ENCODE data around the gene NLK. TPM values are rescaled to one million over a fixed set of nuclear protein-coding genes. Genes with fewer than 3 reads are reported as not detected.

NLK gene
- total RNA-seq, 4 donors from 2014 or later = 6.2 to 40.5 (median 29.9) TPM

GRCh38 chr17:28018439-28019070, 23.9 kb upstream of the NLK start:
- Histone ChIP-seq H3K27me3 (no peaks in the 10 kb centered on the region), H3K4me1 (no peaks in the 10 kb centered on the region), H3K4me3 (no peak overlapping the region), H3K27ac (no peak overlapping the region), H3K36me3 (no peaks in the 10 kb centered on the region), H3K9me3 (no peaks in the 10 kb centered on the region)
- 43 to 83% methylated on average over 1 to 4 of the region's 4 CpGs for WGBS, 2 donors (ENCODE audit: low coverage in 1 of 2)
- TF ChIP-seq EP300 (IDR thresholded peaks at IDR 0.05; ENCODE audit: low read depth) = no peak
- no peak for TF ChIP-seq POLR2AphosphoS5 (IDR thresholded peaks at IDR 0.05)
- TF ChIP-seq, protein P1, sequence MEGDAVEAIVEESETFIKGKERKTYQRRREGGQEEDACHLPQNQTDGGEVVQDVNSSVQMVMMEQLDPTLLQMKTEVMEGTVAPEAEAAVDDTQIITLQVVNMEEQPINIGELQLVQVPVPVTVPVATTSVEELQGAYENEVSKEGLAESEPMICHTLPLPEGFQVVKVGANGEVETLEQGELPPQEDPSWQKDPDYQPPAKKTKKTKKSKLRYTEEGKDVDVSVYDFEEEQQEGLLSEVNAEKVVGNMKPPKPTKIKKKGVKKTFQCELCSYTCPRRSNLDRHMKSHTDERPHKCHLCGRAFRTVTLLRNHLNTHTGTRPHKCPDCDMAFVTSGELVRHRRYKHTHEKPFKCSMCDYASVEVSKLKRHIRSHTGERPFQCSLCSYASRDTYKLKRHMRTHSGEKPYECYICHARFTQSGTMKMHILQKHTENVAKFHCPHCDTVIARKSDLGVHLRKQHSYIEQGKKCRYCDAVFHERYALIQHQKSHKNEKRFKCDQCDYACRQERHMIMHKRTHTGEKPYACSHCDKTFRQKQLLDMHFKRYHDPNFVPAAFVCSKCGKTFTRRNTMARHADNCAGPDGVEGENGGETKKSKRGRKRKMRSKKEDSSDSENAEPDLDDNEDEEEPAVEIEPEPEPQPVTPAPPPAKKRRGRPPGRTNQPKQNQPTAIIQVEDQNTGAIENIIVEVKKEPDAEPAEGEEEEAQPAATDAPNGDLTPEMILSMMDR (IDR thresholded peaks at IDR 0.05) = no peak
- no peak for TF ChIP-seq POLR2A (IDR thresholded peaks at IDR 0.05)
- intact Hi-C loops (cut with DNase I; ENCODE audit: low total_unique reads) = no loop called here
- in situ Hi-C loops (cut with MboI; ENCODE audit: low pct_ligation_motif_present in 1 of 4, low pct_unique_long_range_greater_than_20kb in 1 of 4, low sequenced_read_pairs in 3 of 4) = no loop called here
- no peak for DNase-seq

DNA sequence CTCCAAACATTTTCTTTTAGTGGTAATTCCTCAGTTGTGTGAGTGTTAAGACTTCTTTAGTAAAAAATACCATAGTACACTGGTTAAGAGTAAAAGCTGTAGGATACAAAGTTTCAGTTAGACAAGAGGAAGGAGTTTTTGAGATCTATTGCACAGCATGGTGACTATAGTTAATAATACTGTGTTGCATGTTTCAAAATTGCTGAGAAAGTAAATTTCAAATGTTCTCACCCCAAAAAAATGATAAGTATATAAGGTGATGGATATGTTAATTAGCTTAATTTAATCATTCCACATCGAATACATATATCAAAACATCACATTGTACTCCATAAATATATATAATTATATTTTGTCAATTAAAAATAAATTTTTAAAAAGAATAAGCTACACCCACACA, 22.0 kb upstream of the NLK start:
- no peaks in the 10 kb centered on the region for H3K9me3 ChIP-seq
- no peaks in the 10 kb centered on the region for H3K36me3 ChIP-seq
- no peak for DNase-seq
- no peak overlapping the region for H3K4me3 ChIP-seq
- 38 to 63% methylated on average over 1 of the region's 1 CpG for WGBS, 2 donors (ENCODE audit: low coverage in 1 of 2)
- H3K27ac ChIP-seq = no peak overlapping the region
- TF ChIP-seq POLR2AphosphoS5 (IDR thresholded peaks at IDR 0.05) (no peak), EP300 (IDR thresholded peaks at IDR 0.05; ENCODE audit: low read depth) (no peak), POLR2A (IDR thresholded peaks at IDR 0.05) (no peak)
- TF ChIP-seq, protein P1 (IDR thresholded peaks at IDR 0.05) = no peak
- no peaks in the 10 kb centered on the region for H3K27me3 ChIP-seq
- in situ Hi-C loops (cut with MboI; ENCODE audit: low pct_ligation_motif_present in 1 of 4, low pct_unique_long_range_greater_than_20kb in 1 of 4, low sequenced_read_pairs in 3 of 4) = no loop called here
- H3K4me1 ChIP-seq = no peaks in the 10 kb centered on the region
- intact Hi-C loops (cut with DNase I; ENCODE audit: low total_unique reads) = no loop called here

DNA sequence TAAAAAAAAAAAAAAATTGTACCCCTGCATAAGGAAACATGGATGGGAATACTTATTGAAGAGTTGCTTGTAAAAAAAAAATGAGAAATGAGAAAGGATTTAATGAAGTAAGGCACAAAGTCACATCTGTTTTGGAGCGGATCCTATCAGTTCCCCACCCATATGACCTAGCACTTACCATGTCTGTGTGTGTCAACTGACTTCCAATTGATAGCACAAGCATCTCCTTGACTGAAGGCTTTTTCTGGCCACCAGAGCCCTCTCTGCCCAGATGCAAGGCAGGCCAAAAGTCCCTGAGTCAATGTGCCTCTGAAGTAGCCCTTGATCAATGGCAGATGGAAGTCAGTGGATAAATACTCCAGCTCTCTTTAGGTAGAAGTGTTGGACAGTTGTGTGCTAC, 13.4 kb upstream of the NLK start:
- Histone ChIP-seq H3K4me3 (no peak overlapping the region), H3K9me3 (no peaks in the 10 kb centered on the region), H3K36me3 (no peaks in the 10 kb centered on the region), H3K27ac (no peak overlapping the region), H3K27me3 (no peaks in the 10 kb centered on the region), H3K4me1 (no peaks in the 10 kb centered on the region)
- no peak for DNase-seq
- no peak for TF ChIP-seq POLR2AphosphoS5 (IDR thresholded peaks at IDR 0.05)
- no peak for TF ChIP-seq POLR2A (IDR thresholded peaks at IDR 0.05)
- TF ChIP-seq, protein P1 (IDR thresholded peaks at IDR 0.05) = no peak
- no peak for TF ChIP-seq EP300 (IDR thresholded peaks at IDR 0.05; ENCODE audit: low read depth)
- intact Hi-C loops (cut with DNase I; ENCODE audit: low total_unique reads) = no loop called here
- WGBS, 2 donors (ENCODE audit: low coverage in 1 of 2) = 100% methylated on average over 1 of the region's 1 CpG
- in situ Hi-C loops (cut with MboI; ENCODE audit: low pct_ligation_motif_present in 1 of 4, low pct_unique_long_range_greater_than_20kb in 1 of 4, low sequenced_read_pairs in 3 of 4) = loop anchor here in 3 of 4 donors (25.0 kb wide), 4 partner anchors 108 to 692 kb away; no protein-coding TSS in a partner anchor

- in situ Hi-C loops (cut with MboI; ENCODE audit: low pct_ligation_motif_present in 1 of 4, low pct_unique_long_range_greater_than_20kb in 1 of 4, low sequenced_read_pairs in 3 of 4) = loop anchor here in 3 of 4 donors (25.0 kb wide), 4 partner anchors 107 to 693 kb away; no protein-coding TSS in a partner anchor
Observed at GRCh38 chr17:28030386-28030785, 12.1 kb upstream of the NLK start.

More at GRCh38 chr17:28030386-28030785, 12.1 kb upstream of the NLK start:
- intact Hi-C loops (cut with DNase I; ENCODE audit: low total_unique reads) = no loop called here
- Histone ChIP-seq H3K4me3 (no peak overlapping the region), H3K27ac (no peak overlapping the region), H3K9me3 (no peaks in the 10 kb centered on the region), H3K36me3 (no peaks in the 10 kb centered on the region), H3K4me1 (no peaks in the 10 kb centered on the region), H3K27me3 (no peaks in the 10 kb centered on the region)
- no peak for DNase-seq
- WGBS, 2 donors (ENCODE audit: low coverage in 1 of 2) = 41 to 42% methylated on average over 3 of the region's 3 CpGs
- TF ChIP-seq, protein P1 (IDR thresholded peaks at IDR 0.05) = no peak
- no peak for TF ChIP-seq POLR2AphosphoS5 (IDR thresholded peaks at IDR 0.05)
- no peak for TF ChIP-seq POLR2A (IDR thresholded peaks at IDR 0.05)
- no peak for TF ChIP-seq EP300 (IDR thresholded peaks at IDR 0.05; ENCODE audit: low read depth)

All from transverse colon (tissue), 4 donors.